ENCODE data around the gene PCCA.
"Not testable (repeated sequence)": the region's sequence is repeated elsewhere in the genome, so short reads cannot be mapped to it uniquely, and the experiment has no call there.

PCCA gene

GRCh38 chr13:100156788-100157187 is 67.9 kb downstream of the PCCA start:
- H3K9me3 Mint-ChIP-seq: no peaks in the 10 kb centered on the region
- H3K36me3 Mint-ChIP-seq (ENCODE audit: insufficient read depth): peaks cover 7% of the 10 kb centered on the region
- peaks cover 10% of the 10 kb centered on the region for H3K4me1 Mint-ChIP-seq
- ATAC-seq (replicated peaks; ENCODE audit: extremely low read depth, poor library complexity, severe bottlenecking): no peak
- H3K4me3 Mint-ChIP-seq: no peak overlapping the region
- no peak for DNase-seq (ENCODE audit: low spot score in 2 of 2)
- H3K27me3 Mint-ChIP-seq: no peaks in the 10 kb centered on the region
- peak overlapping the region; percentile 15 for H3K27ac Mint-ChIP-seq (ENCODE audit: low read depth)

GRCh38 chr13:100158569-100158968 is 69.7 kb downstream of the PCCA start:
- peaks cover 3% of the 10 kb centered on the region for H3K36me3 Mint-ChIP-seq (ENCODE audit: insufficient read depth)
- H3K27me3 Mint-ChIP-seq: no peaks in the 10 kb centered on the region
- H3K4me3 Mint-ChIP-seq: no peak overlapping the region
- H3K9me3 Mint-ChIP-seq: no peaks in the 10 kb centered on the region
- no peak for ATAC-seq (replicated peaks; ENCODE audit: extremely low read depth, poor library complexity, severe bottlenecking)
- DNase-seq (ENCODE audit: low spot score in 2 of 2): no peak
- peaks cover 10% of the 10 kb centered on the region for H3K4me1 Mint-ChIP-seq
- H3K27ac Mint-ChIP-seq (ENCODE audit: low read depth): no peak overlapping the region

GRCh38 chr13:100159584-100159983 is 70.7 kb downstream of the PCCA start:
- ATAC-seq (replicated peaks; ENCODE audit: extremely low read depth, poor library complexity, severe bottlenecking): no peak
- Mint-ChIP-seq H3K27me3 (no peaks in the 10 kb centered on the region), H3K4me3 (no peak overlapping the region), H3K4me1 (peaks cover 10% of the 10 kb centered on the region), H3K36me3 (ENCODE audit: insufficient read depth) (peaks cover 3% of the 10 kb centered on the region), H3K9me3 (no peaks in the 10 kb centered on the region), H3K27ac (ENCODE audit: low read depth) (no peak overlapping the region)
- no peak for DNase-seq (ENCODE audit: low spot score in 2 of 2)

- Mint-ChIP-seq H3K4me1 (peaks cover 10% of the 10 kb centered on the region), H3K4me3 (no peak overlapping the region), H3K36me3 (ENCODE audit: insufficient read depth) (peaks cover 3% of the 10 kb centered on the region), H3K27ac (ENCODE audit: low read depth) (no peak overlapping the region), H3K9me3 (no peaks in the 10 kb centered on the region), H3K27me3 (no peaks in the 10 kb centered on the region)
- DNase-seq (ENCODE audit: low spot score in 2 of 2): no peak
- ATAC-seq (replicated peaks; ENCODE audit: extremely low read depth, poor library complexity, severe bottlenecking): no peak
Measured at GRCh38 chr13:100160450-100160849, 71.6 kb downstream of the PCCA start.

- Mint-ChIP-seq H3K27ac (ENCODE audit: low read depth) (no peak overlapping the region), H3K4me3 (no peak overlapping the region), H3K36me3 (ENCODE audit: insufficient read depth) (peaks cover 1% of the 10 kb centered on the region), H3K4me1 (no peaks in the 10 kb centered on the region), H3K9me3 (no peaks in the 10 kb centered on the region), H3K27me3 (no peaks in the 10 kb centered on the region)
- ATAC-seq (replicated peaks; ENCODE audit: extremely low read depth, poor library complexity, severe bottlenecking) (no peak), DNase-seq (ENCODE audit: low spot score in 2 of 2) (no peak)
Measured at GRCh38 chr13:100163375-100163774, 74.5 kb downstream of the PCCA start.

- Mint-ChIP-seq H3K4me1 (no peaks in the 10 kb centered on the region), H3K36me3 (ENCODE audit: insufficient read depth) (peaks cover 1% of the 10 kb centered on the region), H3K9me3 (no peaks in the 10 kb centered on the region), H3K27ac (ENCODE audit: low read depth) (no peak overlapping the region), H3K27me3 (no peaks in the 10 kb centered on the region), H3K4me3 (no peak overlapping the region)
- DNase-seq (ENCODE audit: low spot score in 2 of 2): no peak
- ATAC-seq (replicated peaks; ENCODE audit: extremely low read depth, poor library complexity, severe bottlenecking): no peak
Measured at GRCh38 chr13:100173203-100173602, 84.3 kb downstream of the PCCA start.

GRCh38 chr13:100174455-100174854 is 85.6 kb downstream of the PCCA start:
- not testable (repeated sequence) for H3K27ac Mint-ChIP-seq (ENCODE audit: low read depth); H3K9me3 Mint-ChIP-seq; H3K36me3 Mint-ChIP-seq (ENCODE audit: insufficient read depth); ATAC-seq (replicated peaks; ENCODE audit: extremely low read depth, poor library complexity, severe bottlenecking); H3K4me1 Mint-ChIP-seq; H3K4me3 Mint-ChIP-seq; DNase-seq (ENCODE audit: low spot score in 2 of 2); H3K27me3 Mint-ChIP-seq

- no peak for DNase-seq (ENCODE audit: low spot score in 2 of 2)
- Mint-ChIP-seq H3K27me3 (no peaks in the 10 kb centered on the region), H3K27ac (ENCODE audit: low read depth) (no peak overlapping the region)
Measured at GRCh38 chr13:100175078-100175802, 86.3 kb downstream of the PCCA start.

GRCh38 chr13:100175803-100176182 is 86.9 kb downstream of the PCCA start:
- Mint-ChIP-seq H3K4me3 (no peak overlapping the region), H3K36me3 (ENCODE audit: insufficient read depth) (no peaks in the 10 kb centered on the region), H3K27me3 (no peaks in the 10 kb centered on the region), H3K9me3 (no peaks in the 10 kb centered on the region), H3K27ac (ENCODE audit: low read depth) (no peak overlapping the region), H3K4me1 (no peaks in the 10 kb centered on the region)
- DNase-seq (ENCODE audit: low spot score in 2 of 2) (no peak), ATAC-seq (replicated peaks; ENCODE audit: extremely low read depth, poor library complexity, severe bottlenecking) (no peak)

More at GRCh38 chr13:100175078-100175802, 86.3 kb downstream of the PCCA start:
- H3K4me3 Mint-ChIP-seq: no peak overlapping the region
- ATAC-seq (replicated peaks; ENCODE audit: extremely low read depth, poor library complexity, severe bottlenecking): no peak
- H3K9me3 Mint-ChIP-seq: no peaks in the 10 kb centered on the region
- no peaks in the 10 kb centered on the region for H3K4me1 Mint-ChIP-seq
- H3K36me3 Mint-ChIP-seq (ENCODE audit: insufficient read depth): no peaks in the 10 kb centered on the region

GRCh38 chr13:100176801-100177400 is 88.0 kb downstream of the PCCA start:
- Mint-ChIP-seq H3K9me3 (no peaks in the 10 kb centered on the region), H3K27ac (ENCODE audit: low read depth) (no peak overlapping the region), H3K27me3 (no peaks in the 10 kb centered on the region), H3K4me1 (no peaks in the 10 kb centered on the region), H3K4me3 (no peak overlapping the region), H3K36me3 (ENCODE audit: insufficient read depth) (no peaks in the 10 kb centered on the region)
- ATAC-seq (replicated peaks; ENCODE audit: extremely low read depth, poor library complexity, severe bottlenecking) (no peak), DNase-seq (ENCODE audit: low spot score in 2 of 2) (no peak)

GRCh38 chr13:100178309-100178708 is 89.4 kb downstream of the PCCA start:
- Mint-ChIP-seq H3K4me3 (no peak overlapping the region), H3K27me3 (no peaks in the 10 kb centered on the region), H3K36me3 (ENCODE audit: insufficient read depth) (no peaks in the 10 kb centered on the region), H3K4me1 (peaks cover 8% of the 10 kb centered on the region), H3K9me3 (no peaks in the 10 kb centered on the region), H3K27ac (ENCODE audit: low read depth) (no peak overlapping the region)
- DNase-seq (ENCODE audit: low spot score in 2 of 2) (no peak), ATAC-seq (replicated peaks; ENCODE audit: extremely low read depth, poor library complexity, severe bottlenecking) (no peak)

- H3K4me3 Mint-ChIP-seq: no peak overlapping the region
- ATAC-seq (replicated peaks; ENCODE audit: extremely low read depth, poor library complexity, severe bottlenecking) (no peak), DNase-seq (ENCODE audit: low spot score in 2 of 2) (no peak)
- H3K4me1 Mint-ChIP-seq: peaks cover 12% of the 10 kb centered on the region
- no peaks in the 10 kb centered on the region for H3K9me3 Mint-ChIP-seq
- H3K27ac Mint-ChIP-seq (ENCODE audit: low read depth): no peak overlapping the region
- no peaks in the 10 kb centered on the region for H3K27me3 Mint-ChIP-seq
- H3K36me3 Mint-ChIP-seq (ENCODE audit: insufficient read depth): no peaks in the 10 kb centered on the region
Measured at GRCh38 chr13:100179276-100179675, 90.4 kb downstream of the PCCA start.

GRCh38 chr13:100182900-100183490 is 94.1 kb downstream of the PCCA start:
- no peaks in the 10 kb centered on the region for H3K36me3 Mint-ChIP-seq (ENCODE audit: insufficient read depth)
- no peak overlapping the region for H3K4me3 Mint-ChIP-seq
- H3K4me1 Mint-ChIP-seq: peaks cover 12% of the 10 kb centered on the region
- no peaks in the 10 kb centered on the region for H3K9me3 Mint-ChIP-seq
- ATAC-seq (replicated peaks; ENCODE audit: extremely low read depth, poor library complexity, severe bottlenecking) (no peak), DNase-seq (ENCODE audit: low spot score in 2 of 2) (no peak)
- no peaks in the 10 kb centered on the region for H3K27me3 Mint-ChIP-seq
- H3K27ac Mint-ChIP-seq (ENCODE audit: low read depth): no peak overlapping the region

All from central memory CD8-positive, alpha-beta T cell (primary cell).